Nephron progenitor cell (in vitro differentiated cells): ENCODE data around the gene PLXNA4.

Experiments used
- DNase-seq: peaks from one replicate; pipeline ENCODE4 v3.0.0; 2021
- H3K27ac Mint-ChIP-seq: 2 replicates; pipeline ENCODE4 v1.8.0; 2021; ENCODE audit warnings: mild to moderate bottlenecking, moderate library complexity, mixed read lengths
- H3K27me3 Mint-ChIP-seq: 2 replicates; pipeline ENCODE4 v1.8.0; 2021; ENCODE audit warnings: mild to moderate bottlenecking, low read depth, mixed read lengths; ENCODE audit not compliant: poor library complexity
- H3K36me3 Mint-ChIP-seq: 2 replicates; pipeline ENCODE4 v1.8.0; 2021; ENCODE audit warnings: low read depth, mixed read lengths
- H3K4me1 Mint-ChIP-seq: 2 replicates; pipeline ENCODE4 v1.8.0; 2021; ENCODE audit warnings: mixed read lengths
- H3K4me3 Mint-ChIP-seq: 2 replicates; pipeline ENCODE4 v1.8.0; 2021; ENCODE audit warnings: mild to moderate bottlenecking, moderate library complexity, mixed read lengths
- H3K9me3 Mint-ChIP-seq: 2 replicates; pipeline ENCODE4 v1.8.0; 2021; ENCODE audit warnings: mild to moderate bottlenecking, moderate library complexity, mixed read lengths
- CTCF ChIP-seq: fragments of 200-600 bp; sonication (generic); IDR thresholded peaks from 2 replicates; pipeline ENCODE4 v1.5.0; 2021; ENCODE audit warnings: antibody characterized with exemption

PLXNA4 gene

GRCh38 chr7:132145063-132145462 lies 431.2 kb downstream of the PLXNA4 start:
- Mint-ChIP-seq H3K4me3 (no peak overlapping the region), H3K27me3 (peaks cover 34% of the 10 kb centered on the region), H3K4me1 (peaks cover 6% of the 10 kb centered on the region), H3K36me3 (no peaks in the 10 kb centered on the region), H3K9me3 (no peaks in the 10 kb centered on the region), H3K27ac (no peak overlapping the region)
- no peak for TF ChIP-seq CTCF
- DNase-seq: no peak

GRCh38 chr7:132142006-132142405 lies 434.3 kb downstream of the PLXNA4 start:
- H3K36me3 Mint-ChIP-seq: no peaks in the 10 kb centered on the region
- no peaks in the 10 kb centered on the region for H3K4me1 Mint-ChIP-seq
- no peak overlapping the region for H3K27ac Mint-ChIP-seq
- H3K27me3 Mint-ChIP-seq: peaks cover 38% of the 10 kb centered on the region
- H3K4me3 Mint-ChIP-seq: no peak overlapping the region
- H3K9me3 Mint-ChIP-seq: no peaks in the 10 kb centered on the region
- no peak for DNase-seq
- TF ChIP-seq CTCF: no peak

GRCh38 chr7:132141109-132141508 lies 435.2 kb downstream of the PLXNA4 start:
- TF ChIP-seq CTCF: no peak
- Mint-ChIP-seq H3K4me1 (no peaks in the 10 kb centered on the region), H3K36me3 (no peaks in the 10 kb centered on the region), H3K27ac (no peak overlapping the region), H3K4me3 (no peak overlapping the region), H3K27me3 (peaks cover 32% of the 10 kb centered on the region), H3K9me3 (no peaks in the 10 kb centered on the region)
- DNase-seq: no peak

- no peak for TF ChIP-seq CTCF
- Mint-ChIP-seq H3K36me3 (no peaks in the 10 kb centered on the region), H3K9me3 (no peaks in the 10 kb centered on the region), H3K27me3 (peaks cover 30% of the 10 kb centered on the region), H3K27ac (no peak overlapping the region), H3K4me3 (no peak overlapping the region), H3K4me1 (no peaks in the 10 kb centered on the region)
- no peak for DNase-seq
Observed at GRCh38 chr7:132140341-132140740, 435.9 kb downstream of the PLXNA4 start.

- Mint-ChIP-seq H3K27me3 (peaks cover 21% of the 10 kb centered on the region), H3K36me3 (no peaks in the 10 kb centered on the region), H3K9me3 (no peaks in the 10 kb centered on the region), H3K27ac (no peak overlapping the region), H3K4me1 (no peaks in the 10 kb centered on the region), H3K4me3 (no peak overlapping the region)
- DNase-seq: no peak
- no peak for TF ChIP-seq CTCF
Observed at GRCh38 chr7:132138817-132139216, 437.5 kb downstream of the PLXNA4 start.

GRCh38 chr7:132137681-132138080 lies 438.6 kb downstream of the PLXNA4 start:
- H3K4me1 Mint-ChIP-seq: no peaks in the 10 kb centered on the region
- H3K27me3 Mint-ChIP-seq: peaks cover 22% of the 10 kb centered on the region
- H3K9me3 Mint-ChIP-seq: no peaks in the 10 kb centered on the region
- no peak for DNase-seq
- H3K4me3 Mint-ChIP-seq: no peak overlapping the region
- no peaks in the 10 kb centered on the region for H3K36me3 Mint-ChIP-seq
- H3K27ac Mint-ChIP-seq: no peak overlapping the region
- no peak for TF ChIP-seq CTCF
